NCI-H82 (cell line): ENCODE measurements around the gene CDH23.

Source experiments
- DNase-seq: peaks from one replicate; lab custom pipeline; 2025; lab: John Stamatoyannopoulos, UW

CDH23 gene

GRCh38 chr10:71537681-71538080 is 141.0 kb downstream of the CDH23 start:
- no peak for DNase-seq

- DNase-seq, result no peak
These were observed 142.0 kb downstream of the CDH23 start for GRCh38 chr10:71538608-71539260.

GRCh38 chr10:71539442-71540118 is 142.9 kb downstream of the CDH23 start:
- DNase-seq, result no peak

DNA sequence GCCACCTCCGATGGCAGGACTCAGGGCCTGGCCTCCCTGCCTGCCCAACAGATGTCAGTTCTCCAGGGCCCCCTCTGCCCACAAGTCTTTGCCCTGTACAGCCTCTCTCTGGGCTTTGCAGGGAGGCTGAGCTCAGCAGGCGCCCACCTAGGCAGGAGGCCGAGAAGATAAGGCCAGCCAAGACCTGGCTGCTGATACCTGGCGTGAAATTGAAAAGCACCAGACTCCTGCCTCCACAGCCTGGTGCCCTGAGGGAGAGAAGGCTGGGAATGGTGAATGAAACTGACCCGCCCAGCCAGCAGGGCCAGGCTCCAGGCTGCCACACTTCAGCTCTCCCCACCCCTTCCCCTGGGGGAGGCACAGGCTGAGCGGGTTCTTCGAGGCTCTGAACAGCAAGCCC is 145.8 kb downstream of the CDH23 start:
- DNase-seq, result no peak

DNA sequence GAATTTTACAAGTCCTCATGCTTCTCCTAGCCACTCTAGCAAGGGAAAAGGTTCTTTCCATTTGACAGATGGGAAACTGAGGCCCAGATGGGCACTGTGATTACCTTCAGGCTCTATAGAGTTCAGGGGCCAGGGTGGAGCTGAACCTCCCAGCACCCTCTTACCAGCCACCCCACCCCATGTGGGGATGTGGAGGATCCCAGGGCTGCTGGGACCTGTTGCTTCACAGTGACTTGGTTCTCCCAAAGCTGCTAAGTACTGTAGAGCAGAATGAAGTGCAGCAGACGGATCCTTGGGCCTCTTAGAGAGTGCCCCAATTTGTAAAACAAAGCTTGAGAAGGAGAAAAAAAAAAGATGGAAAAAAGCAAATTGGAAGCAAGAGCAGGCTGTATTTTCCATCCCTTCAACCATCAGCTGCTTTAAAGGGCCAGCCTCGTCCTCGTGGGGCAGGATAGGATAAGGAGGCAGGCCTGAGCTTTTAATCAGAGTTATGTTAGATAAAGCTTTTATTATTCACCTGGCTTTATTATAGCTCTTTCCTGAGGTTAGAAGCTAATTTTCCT is 147.0 kb downstream of the CDH23 start:
- no peak for DNase-seq

- peak; percentile 91 for DNase-seq
These were observed 148.3 kb downstream of the CDH23 start for GRCh38 chr10:71545001-71545400.

GRCh38 chr10:71546220-71546619 is 149.5 kb downstream of the CDH23 start:
- DNase-seq, result no peak

- no peak for DNase-seq
These were observed 150.6 kb downstream of the CDH23 start for GRCh38 chr10:71547312-71547711.

GRCh38 chr10:71547876-71548846 is 151.4 kb downstream of the CDH23 start:
- peak; percentile 87 for DNase-seq

- no peak for DNase-seq
These were observed 153.2 kb downstream of the CDH23 start for GRCh38 chr10:71549766-71550533.

GRCh38 chr10:71550628-71551027 is 153.9 kb downstream of the CDH23 start:
- no peak for DNase-seq

DNA sequence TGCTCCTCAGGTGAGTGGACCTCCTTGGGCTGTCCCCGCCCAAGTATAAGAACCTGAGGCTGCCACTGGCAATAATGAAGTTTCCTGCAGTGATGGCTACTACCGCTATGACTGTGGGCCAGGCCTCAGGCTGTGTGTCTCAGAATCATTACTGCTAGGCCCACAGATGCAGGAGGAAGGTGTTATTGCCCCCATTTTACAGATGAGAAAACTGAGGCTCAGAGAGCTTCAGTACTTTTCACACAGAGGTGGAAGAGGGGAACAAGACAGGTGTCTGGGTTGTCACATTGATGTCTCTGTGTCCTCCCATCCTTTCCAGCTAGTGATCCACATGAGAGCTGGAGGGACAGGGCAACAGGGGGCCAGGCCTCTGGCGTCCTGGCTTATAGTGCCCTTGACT is 155.2 kb downstream of the CDH23 start:
- no peak for DNase-seq

- DNase-seq, result no peak
These were observed 156.7 kb downstream of the CDH23 start for GRCh38 chr10:71553432-71553831.

DNA sequence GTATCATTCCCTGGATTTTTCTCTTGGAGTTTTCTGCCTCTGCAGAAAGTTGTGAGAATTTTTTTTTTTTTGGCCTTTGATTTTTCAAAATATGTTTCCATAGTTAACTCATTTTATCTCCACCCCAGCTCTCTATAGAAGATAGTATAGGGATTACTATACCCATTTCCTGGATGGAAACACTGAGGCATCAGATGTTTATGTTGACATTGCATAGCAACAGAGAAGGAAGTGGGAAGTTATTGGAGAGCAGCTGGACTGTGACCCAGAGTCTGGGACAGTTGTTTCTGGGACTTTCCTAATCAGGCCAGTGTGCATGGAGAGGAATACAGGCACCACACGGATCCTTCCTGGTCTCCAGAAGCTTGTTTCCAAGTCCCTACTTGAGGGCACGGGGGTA is 158.0 kb downstream of the CDH23 start:
- DNase-seq, result no peak

- DNase-seq, result no peak
These were observed 158.5 kb downstream of the CDH23 start for GRCh38 chr10:71555087-71555723.

DNA sequence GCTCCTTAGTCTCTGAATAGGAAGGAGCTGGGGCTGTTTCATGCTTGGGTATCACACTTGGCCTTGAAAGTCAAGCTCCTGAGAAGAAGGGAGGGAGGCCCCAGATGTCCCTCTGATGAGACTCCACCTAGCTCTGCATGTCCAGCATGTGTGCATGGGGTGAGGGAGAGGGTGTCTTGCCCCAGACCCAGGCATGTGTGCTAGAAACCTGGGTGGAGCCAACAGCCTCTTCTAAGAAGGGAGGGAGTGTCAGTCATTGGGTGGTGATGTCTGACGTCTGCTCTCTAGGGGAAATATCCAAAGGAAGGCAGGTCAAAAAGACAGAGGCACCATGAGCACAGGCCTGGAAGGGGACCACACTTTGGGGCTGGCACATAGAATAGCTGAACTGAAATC is 159.0 kb downstream of the CDH23 start:
- DNase-seq, result no peak

DNA sequence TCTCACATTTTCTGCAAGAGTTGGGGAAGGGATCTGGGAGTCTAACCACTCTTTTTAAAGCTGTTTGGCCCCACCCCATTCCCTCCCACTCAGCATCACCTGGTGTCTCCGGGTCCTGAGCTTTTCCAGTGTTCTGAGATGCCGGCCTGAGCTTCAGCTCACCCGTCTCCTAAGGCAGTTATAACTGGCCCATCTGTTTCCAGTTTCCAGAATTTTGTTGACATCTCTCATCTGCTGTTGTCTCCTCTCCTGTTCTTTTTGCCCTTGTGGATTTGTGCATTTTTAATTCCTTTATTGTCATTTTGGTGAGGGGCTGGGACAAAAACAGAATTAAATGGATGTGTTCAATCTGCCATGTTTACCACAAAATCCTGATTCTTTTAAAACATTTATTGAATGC is 162.3 kb downstream of the CDH23 start:
- DNase-seq, result peak; percentile 70

- DNase-seq, result no peak
These were observed 164.4 kb downstream of the CDH23 start for GRCh38 chr10:71561003-71561574.

GRCh38 chr10:71562181-71562580 is 165.5 kb downstream of the CDH23 start:
- DNase-seq, result no peak

DNA sequence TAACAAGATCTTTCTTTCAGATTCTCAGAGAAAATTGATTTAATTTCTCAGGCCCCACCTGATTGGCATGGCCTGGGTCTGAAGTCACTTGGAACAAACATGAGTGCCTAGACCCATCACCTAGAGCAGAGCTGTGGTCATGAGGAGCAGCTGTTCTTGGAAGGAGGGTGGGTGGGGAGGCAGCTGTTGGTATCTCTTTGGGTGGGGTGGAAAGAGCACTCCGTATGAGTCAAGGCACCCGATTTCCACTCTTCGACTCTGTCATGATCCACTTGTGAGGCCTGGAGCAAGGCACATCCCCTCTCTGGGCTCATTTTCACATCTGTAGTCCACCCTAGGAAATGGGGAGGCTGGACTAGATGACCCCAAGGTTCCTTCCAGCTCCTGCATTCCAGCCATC is 166.2 kb downstream of the CDH23 start:
- DNase-seq, result no peak
